ENCODE results near the gene GRIK1.

DNA sequence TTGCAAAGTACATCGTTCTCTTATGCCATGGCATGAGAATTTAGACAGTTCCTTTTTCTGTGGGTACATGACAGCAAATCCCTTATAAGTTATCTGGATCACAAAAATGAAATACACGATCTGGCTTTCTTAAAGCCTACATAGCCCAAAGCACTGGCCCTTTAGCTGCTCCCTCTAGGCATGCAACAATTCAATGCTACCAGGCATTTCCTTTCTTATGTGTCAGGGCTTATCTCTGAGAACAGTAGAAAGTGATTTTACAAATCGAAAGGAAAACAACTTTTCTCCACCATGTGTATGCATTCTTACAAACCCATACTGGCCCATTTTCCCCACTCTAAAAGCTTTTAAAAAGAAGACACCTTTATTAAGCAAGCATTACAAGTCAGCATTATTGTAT is 139.7 kb downstream of the GRIK1 start:
- TF ChIP-seq, protein P1, sequence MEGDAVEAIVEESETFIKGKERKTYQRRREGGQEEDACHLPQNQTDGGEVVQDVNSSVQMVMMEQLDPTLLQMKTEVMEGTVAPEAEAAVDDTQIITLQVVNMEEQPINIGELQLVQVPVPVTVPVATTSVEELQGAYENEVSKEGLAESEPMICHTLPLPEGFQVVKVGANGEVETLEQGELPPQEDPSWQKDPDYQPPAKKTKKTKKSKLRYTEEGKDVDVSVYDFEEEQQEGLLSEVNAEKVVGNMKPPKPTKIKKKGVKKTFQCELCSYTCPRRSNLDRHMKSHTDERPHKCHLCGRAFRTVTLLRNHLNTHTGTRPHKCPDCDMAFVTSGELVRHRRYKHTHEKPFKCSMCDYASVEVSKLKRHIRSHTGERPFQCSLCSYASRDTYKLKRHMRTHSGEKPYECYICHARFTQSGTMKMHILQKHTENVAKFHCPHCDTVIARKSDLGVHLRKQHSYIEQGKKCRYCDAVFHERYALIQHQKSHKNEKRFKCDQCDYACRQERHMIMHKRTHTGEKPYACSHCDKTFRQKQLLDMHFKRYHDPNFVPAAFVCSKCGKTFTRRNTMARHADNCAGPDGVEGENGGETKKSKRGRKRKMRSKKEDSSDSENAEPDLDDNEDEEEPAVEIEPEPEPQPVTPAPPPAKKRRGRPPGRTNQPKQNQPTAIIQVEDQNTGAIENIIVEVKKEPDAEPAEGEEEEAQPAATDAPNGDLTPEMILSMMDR (conservative IDR thresholded peaks at IDR 0.05): no peak
- no peak for TF ChIP-seq ZFX (IDR thresholded peaks at IDR 0.05)

Data from C4-2B (cell line).